ENCODE results near the gene DTYMK. TPM values are rescaled to one million over a fixed set of nuclear protein-coding genes. Genes with fewer than 3 reads are reported as not detected.

Gene DTYMK
- total and polyA plus RNA-seq, 2 of the 8 experiments (the other 6 are each of a cell fraction or from before 2014, with no cell fraction given) = 58.3 to 69.9 TPM

DNA sequence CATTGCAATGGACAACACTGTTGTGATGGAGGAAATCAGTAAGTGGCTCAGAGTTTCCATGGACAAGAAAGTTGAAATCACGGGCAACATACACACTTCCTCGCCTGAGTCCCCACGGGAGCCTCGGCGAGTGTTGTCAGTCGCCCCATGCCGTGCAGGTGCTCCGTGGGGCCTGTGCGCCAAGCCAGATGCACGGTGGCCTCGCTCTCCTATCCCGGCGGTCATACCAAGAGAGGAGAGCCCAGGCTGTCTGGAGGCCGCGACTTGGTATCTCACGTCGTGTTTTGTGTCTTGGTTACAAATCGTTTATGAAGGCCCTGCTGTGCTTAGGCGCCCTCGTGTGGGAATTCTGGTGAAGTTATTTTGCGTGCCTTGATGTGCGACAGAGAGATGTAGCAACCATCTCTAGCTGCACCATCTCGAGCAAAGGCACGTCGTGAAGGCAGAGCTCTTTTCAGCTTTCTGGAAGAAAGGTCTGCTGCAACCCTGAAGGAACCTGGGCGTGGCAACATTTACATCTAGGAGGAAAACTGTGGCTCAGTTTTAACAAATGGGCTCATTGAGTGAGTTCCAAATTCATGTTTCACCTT is 27.4 kb downstream of the DTYMK start:
- no peaks in the 10 kb centered on the region for H3K4me1 ChIP-seq (replicated peaks in 1 of 4; ENCODE audit: control insufficient read depth in 3 of 4, insufficient read depth in 4 of 4, low read length in 3 of 4)
- no peak overlapping the region for H2AK5ac ChIP-seq (ENCODE audit: low read depth, low read length)
- no peak overlapping the region for H3K4me3 ChIP-seq (ENCODE audit: extremely low read depth in 1 of 4, insufficient read depth in 2 of 4, low read depth in 3 of 4, low read length in 4 of 4)
- no peak overlapping the region for H3K18ac ChIP-seq (ENCODE audit: extremely low read depth, low read length)
- no peak overlapping the region for H3K4me2 ChIP-seq (ENCODE audit: insufficient read depth in 1 of 2, low read depth in 2 of 2, low read length in 2 of 2)
- peaks cover 7 to 41% (median 27%) of the 10 kb centered on the region in 4 experiments for H3K36me3 ChIP-seq (ENCODE audit: control insufficient read depth in 2 of 4, insufficient read depth in 4 of 4, low read length in 3 of 4)
- no peak overlapping the region for H3K27ac ChIP-seq (ENCODE audit: low read depth, low read length)
- H3K4ac ChIP-seq (replicated peaks; ENCODE audit: insufficient read length, low read depth, low read length) = no peak overlapping the region
- H2BK20ac ChIP-seq (ENCODE audit: low read length) = no peak overlapping the region
- no peaks in the 10 kb centered on the region for H3K79me1 ChIP-seq (ENCODE audit: low read depth, low read length)
- no peak overlapping the region for H4K5ac ChIP-seq (ENCODE audit: insufficient read length, low read depth, low read length)
- H3K23ac ChIP-seq (ENCODE audit: insufficient read length) = no peak overlapping the region
- no peak overlapping the region; a peak in 1 of 7 replicates for H3K9ac ChIP-seq (replicated peaks in 1 of 4; ENCODE audit: extremely low read depth in 1 of 4, low read depth in 3 of 4, low read length in 3 of 4)
- no peak overlapping the region for H3K56ac ChIP-seq (replicated peaks; ENCODE audit: insufficient read length, low read depth, low read length)
- no peak overlapping the region for H2BK12ac ChIP-seq (ENCODE audit: low read depth, low read length)
- no peaks in the 10 kb centered on the region for H3K27me3 ChIP-seq (replicated peaks in 1 of 4; ENCODE audit: control insufficient read depth in 3 of 4, extremely low read depth in 1 of 4, insufficient read depth in 3 of 4, low read length in 3 of 4)
- H3K79me2 ChIP-seq (ENCODE audit: control insufficient read depth in 1 of 2, insufficient read depth in 2 of 2, low read length in 2 of 2) = no peaks in the 10 kb centered on the region
- peaks cover 13 to 18% of the 10 kb centered on the region in 2 experiments for H4K20me1 ChIP-seq (replicated peaks in 1 of 2; ENCODE audit: control insufficient read depth in 1 of 2, insufficient read depth in 2 of 2, low read length in 2 of 2)
- H2AFZ ChIP-seq (ENCODE audit: low read length) = no peak overlapping the region
- FAIRE-seq (peak; percentile 36), DNase-seq (ENCODE audit: low read depth in 1 of 2, low spot score in 2 of 2) (peak in 1 of 2 experiments; percentile 65)
- H3K14ac ChIP-seq (ENCODE audit: insufficient read length) = no peak overlapping the region
- ChIA-PET POLR2A (ENCODE audit: partially characterized antibody) (interaction anchor here (0.6 to 2.5 kb wide), 7 partner anchors 10 to 76 kb away, joined by 3 to 8 read pairs (median 4); partner anchors contain the start of gene ING5), CTCF (ENCODE audit: partially characterized antibody) (interaction anchor here (0.5 to 3.2 kb wide), 22 partner anchors 10 to 808 kb away, joined by 3 to 29 read pairs (median 4); partner anchors contain the start of genes ATG4B and PDCD1)
- no peak overlapping the region for H4K91ac ChIP-seq (replicated peaks; ENCODE audit: insufficient read length, low read length)
- no peak overlapping the region for H2BK5ac ChIP-seq (ENCODE audit: low read depth, low read length)
- H4K8ac ChIP-seq (ENCODE audit: extremely low read depth, insufficient read depth, low read length) = no peak overlapping the region
- 82% methylated on average over 26 of the region's 26 CpGs; no CpG with 5 or more reads in 1 of the 2 experiments for WGBS, 2 experiments (ENCODE audit: extremely low coverage in 1 of 2, insufficient coverage in 1 of 2, insufficient read length in 1 of 2, insufficient replicate concordance in 2 of 2, low coverage in 1 of 2, low lambda C conversion rate in 2 of 2, missing lambda C conversion rate in 1 of 2)
- H3K23me2 ChIP-seq (ENCODE audit: low read depth, low read length) = no peaks in the 10 kb centered on the region
- H2BK120ac ChIP-seq (replicated peaks; ENCODE audit: low read depth, low read length) = no peak overlapping the region
- no peak overlapping the region for H2BK15ac ChIP-seq (ENCODE audit: low read length)
- H3K9me3 ChIP-seq (ENCODE audit: insufficient read depth in 2 of 2, low read depth in 1 of 2, low read length in 1 of 2) = no peaks in the 10 kb centered on the region
- TF ChIP-seq POLR2AphosphoS5 (IDR thresholded peaks at IDR 0.05; ENCODE audit: low read depth, low read length) = no peak
- peak; percentile 58 to 72 (median 58) for TF ChIP-seq CTCF (IDR thresholded peaks at IDR 0.05; ENCODE audit: control extremely low read depth in 1 of 3, insufficient read depth in 1 of 3, low read depth in 1 of 3, low read length in 3 of 3)
- peak; percentile 64 to 76 for TF ChIP-seq RAD21 (IDR thresholded peaks at IDR 0.05 in 1 of 2, conservative IDR thresholded peaks at IDR 0.05 in 1 of 2; ENCODE audit: low read depth in 2 of 2, low read length in 2 of 2)
- 0 out of 2 replicates have a peak, but pooled peaks have one; percentile 48 for TF ChIP-seq CEBPB (IDR thresholded peaks at IDR 0.05; ENCODE audit: low read depth, low read length)
- TF ChIP-seq TAF7 (optimal IDR thresholded peaks at IDR 0.05; ENCODE audit: borderline replicate concordance, low read depth, low read length) = no peak
- TF ChIP-seq CTBP2 (IDR thresholded peaks at IDR 0.05; ENCODE audit: borderline replicate concordance, insufficient read depth, insufficient read length, low read length) = no peak
- no peak for TF ChIP-seq SP1 (IDR thresholded peaks at IDR 0.05; ENCODE audit: low read depth, low read length)
- peak; percentile 59 for TF ChIP-seq TEAD4 (IDR thresholded peaks at IDR 0.05; ENCODE audit: low read depth, low read length)
- no peak for TF ChIP-seq CHD2 (IDR thresholded peaks at IDR 0.05; ENCODE audit: low read length)
- no peak for TF ChIP-seq TBP (IDR thresholded peaks at IDR 0.05; ENCODE audit: low read depth, low read length)
